22Rv1 (cell line): ENCODE measurements around the gene VASH2.
A peak's percentile ranks its signal among the peaks of the same experiment; 100 is the strongest.
"Not testable (repeated sequence)": the region's sequence is repeated elsewhere in the genome, so short reads cannot be mapped to it uniquely, and the experiment has no call there.

Experiments
- H3K27ac ChIP-seq: fragments of 450-650 bp; 2 replicates; pipeline ENCODE4 v1.5.1; 2017
- CTCF ChIP-seq: fragments of 450-650 bp; IDR thresholded peaks from 2 replicates; pipeline ENCODE4 v1.5.1; 2017; ENCODE audit warnings: mild to moderate bottlenecking
- ZFX ChIP-seq: fragments of 450-650 bp; IDR thresholded peaks from 2 replicates; pipeline ENCODE4 v1.6.1; 2017; ENCODE audit warnings: antibody characterized with exemption, borderline replicate concordance

The VASH2 gene

GRCh38 chr1:212950243-212951125 lies at the start of gene VASH2:
TSS of gene VASH2 (plus strand) at chr1:212950541. CDS start at chr1:212951543, 1,002 bp downstream.
- TF ChIP-seq CTCF (peak; percentile 34; the same call in 1 of the 2 replicates), ZFX (no peak)
- peak within 1 kb of the TSS; percentile 26; the same call in 1 of the 2 replicates for H3K27ac ChIP-seq

DNA sequence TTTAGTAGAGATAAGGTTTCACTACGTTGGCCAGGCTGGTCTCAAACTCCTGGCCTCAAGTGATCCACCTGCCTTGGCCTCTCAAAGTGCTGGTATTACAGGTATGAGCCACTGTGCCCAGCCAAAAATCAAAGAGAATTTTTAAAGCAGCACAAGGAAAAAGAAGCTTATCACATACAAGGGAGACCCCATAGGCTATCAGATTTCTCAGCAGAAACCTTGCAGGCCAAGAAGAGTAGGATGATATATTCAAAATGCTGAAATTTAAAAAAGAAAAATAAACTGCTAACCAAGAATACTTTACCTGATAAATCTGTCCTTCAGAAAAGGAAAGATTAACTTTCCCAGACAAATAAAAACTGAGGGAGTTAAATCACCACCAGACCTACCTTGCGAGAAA lies 49.1 kb upstream of the VASH2 start:
- TF ChIP-seq CTCF (no peak), ZFX (no peak)
- no peak overlapping the region for H3K27ac ChIP-seq

GRCh38 chr1:212902054-212902453 lies 48.3 kb upstream of the VASH2 start:
- TF ChIP-seq ZFX: no peak
- no peak for TF ChIP-seq CTCF
- no peak overlapping the region for H3K27ac ChIP-seq

GRCh38 chr1:212903664-212904063 lies 46.7 kb upstream of the VASH2 start:
- TF ChIP-seq ZFX (no peak), CTCF (no peak)
- H3K27ac ChIP-seq: no peak overlapping the region

DNA sequence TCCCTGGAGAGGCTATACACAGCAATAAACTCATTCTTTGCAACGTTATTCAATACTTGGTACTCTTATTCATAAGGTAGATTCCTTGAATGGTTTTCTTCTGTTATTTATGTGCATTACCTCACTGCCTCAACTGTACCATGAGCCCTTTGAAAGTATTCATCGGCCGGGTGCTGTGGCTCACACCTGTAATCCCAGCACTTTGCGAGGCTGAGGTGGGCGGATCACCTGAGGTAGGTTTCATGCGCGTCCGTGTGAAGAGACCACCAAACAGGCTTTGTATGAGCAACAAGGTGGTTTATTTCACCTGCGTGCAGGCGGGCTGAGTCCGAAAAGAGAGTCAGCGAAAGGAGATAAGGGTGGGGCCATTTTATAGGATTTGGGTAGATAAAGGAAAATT lies 42.3 kb upstream of the VASH2 start:
- not testable (repeated sequence) for H3K27ac ChIP-seq

DNA sequence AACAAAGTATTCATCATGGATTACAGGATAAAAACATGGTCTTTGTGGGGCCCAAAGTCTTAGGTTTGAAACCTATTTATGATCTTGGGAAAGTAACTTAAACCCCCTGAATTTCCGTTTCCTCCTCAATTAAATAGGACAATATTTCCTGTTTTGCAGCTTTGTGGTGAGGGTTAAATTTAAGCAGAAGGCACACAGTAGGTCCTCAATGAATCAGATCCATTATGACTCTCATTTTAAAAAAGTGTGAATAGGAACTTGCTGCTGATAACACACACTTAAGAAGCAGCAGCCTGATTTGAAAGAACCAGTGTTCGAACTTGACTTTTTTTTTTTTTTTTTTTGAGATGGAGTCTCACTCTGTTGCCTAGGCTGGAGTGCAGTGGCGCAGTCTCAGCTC lies 41.4 kb upstream of the VASH2 start:
- TF ChIP-seq ZFX: no peak
- TF ChIP-seq CTCF: no peak
- H3K27ac ChIP-seq: no peak overlapping the region

GRCh38 chr1:212909652-212910063 lies 40.7 kb upstream of the VASH2 start:
- H3K27ac ChIP-seq: no peak overlapping the region
- TF ChIP-seq ZFX: no peak
- no peak for TF ChIP-seq CTCF

DNA sequence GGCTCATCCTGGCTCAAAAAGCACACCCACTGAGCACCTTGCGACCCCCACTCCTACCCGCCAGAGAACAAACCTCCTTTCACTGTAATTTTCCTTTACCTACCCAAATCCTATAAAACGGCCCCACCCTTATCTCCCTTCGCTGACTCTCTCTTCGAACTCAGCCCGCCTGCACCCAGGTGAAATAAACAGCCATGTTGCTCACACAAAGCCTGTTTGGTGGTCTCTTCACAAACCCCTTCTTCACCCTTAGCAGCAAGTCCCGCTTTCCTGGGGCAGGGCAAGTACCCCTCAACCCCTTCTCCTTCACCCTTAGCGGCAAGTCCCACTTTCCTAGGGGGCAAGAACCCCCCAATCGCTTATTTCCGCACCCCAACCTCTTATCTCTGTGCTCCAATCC lies 40.1 kb upstream of the VASH2 start:
- not testable (repeated sequence) for H3K27ac ChIP-seq

GRCh38 chr1:212913638-212914037 lies 36.7 kb upstream of the VASH2 start:
- H3K27ac ChIP-seq: not testable (repeated sequence)

- not testable (repeated sequence) for H3K27ac ChIP-seq
Measured at GRCh38 chr1:212914110-212914509, 36.2 kb upstream of the VASH2 start.
